GM12864 (cell line): ENCODE results near the gene MACROD2.

Source experiments
- DNase-seq: peaks from one replicate; pipeline ENCODE4 v3.0.0-alpha.2; 2011; ENCODE audit warnings: low read depth
- H3K4me3 ChIP-seq: 2 replicates; pipeline ENCODE4 v1.5.1; 2011; ENCODE audit warnings: mild to moderate bottlenecking, low read depth, low read length, control low read depth
- CTCF ChIP-seq: IDR thresholded peaks from 2 replicates; pipeline ENCODE4 v1.5.1; 2011; ENCODE audit warnings: low read depth, mild to moderate bottlenecking, moderate library complexity, low read length, control low read depth, inconsistent platforms; ENCODE audit errors: missing control alignments

The MACROD2 gene

GRCh38 chr20:14902432-14903089 lies 907.2 kb downstream of the MACROD2 start:
- no peak for TF ChIP-seq CTCF
- peak; percentile 60 for DNase-seq
- no peak overlapping the region for H3K4me3 ChIP-seq

- no peak overlapping the region for H3K4me3 ChIP-seq
- no peak for TF ChIP-seq CTCF
- no peak for DNase-seq
Observed at GRCh38 chr20:14906908-14907434, 911.7 kb downstream of the MACROD2 start.

GRCh38 chr20:14910126-14910525 lies 914.8 kb downstream of the MACROD2 start:
- H3K4me3 ChIP-seq, result no peak overlapping the region
- no peak for TF ChIP-seq CTCF
- DNase-seq, result no peak

GRCh38 chr20:14913896-14914620 lies 918.7 kb downstream of the MACROD2 start:
- no peak for DNase-seq
- no peak for TF ChIP-seq CTCF
- no peak overlapping the region for H3K4me3 ChIP-seq

- no peak overlapping the region for H3K4me3 ChIP-seq
- TF ChIP-seq CTCF, result no peak
- no peak for DNase-seq
Observed at GRCh38 chr20:14914633-14915032, 919.3 kb downstream of the MACROD2 start.

GRCh38 chr20:14915356-14915755 lies 920.0 kb downstream of the MACROD2 start:
- TF ChIP-seq CTCF, result no peak
- no peak for DNase-seq
- no peak overlapping the region for H3K4me3 ChIP-seq
